ENCODE measurements around the gene LPIN2.
A peak's percentile ranks its signal among the peaks of the same experiment; 100 is the strongest.

LPIN2 gene

GRCh38 chr18:2982022-2982421, 30.9 kb downstream of the LPIN2 start:
- no peak for DNase-seq (ENCODE audit: low read depth in 2 of 2)

- no peak for DNase-seq (ENCODE audit: low read depth in 2 of 2)
Observed at GRCh38 chr18:2981212-2981728, 31.7 kb downstream of the LPIN2 start.

- DNase-seq (ENCODE audit: low read depth in 2 of 2): no peak
Observed at GRCh38 chr18:2979871-2980790, 32.8 kb downstream of the LPIN2 start.

GRCh38 chr18:2979129-2979528, 33.8 kb downstream of the LPIN2 start:
- DNase-seq (ENCODE audit: low read depth in 2 of 2): no peak

- no peak for DNase-seq (ENCODE audit: low read depth in 2 of 2)
Observed at GRCh38 chr18:2978661-2979106, 34.3 kb downstream of the LPIN2 start.

GRCh38 chr18:2978208-2978607, 34.7 kb downstream of the LPIN2 start:
- no peak for DNase-seq (ENCODE audit: low read depth in 2 of 2)

DNA sequence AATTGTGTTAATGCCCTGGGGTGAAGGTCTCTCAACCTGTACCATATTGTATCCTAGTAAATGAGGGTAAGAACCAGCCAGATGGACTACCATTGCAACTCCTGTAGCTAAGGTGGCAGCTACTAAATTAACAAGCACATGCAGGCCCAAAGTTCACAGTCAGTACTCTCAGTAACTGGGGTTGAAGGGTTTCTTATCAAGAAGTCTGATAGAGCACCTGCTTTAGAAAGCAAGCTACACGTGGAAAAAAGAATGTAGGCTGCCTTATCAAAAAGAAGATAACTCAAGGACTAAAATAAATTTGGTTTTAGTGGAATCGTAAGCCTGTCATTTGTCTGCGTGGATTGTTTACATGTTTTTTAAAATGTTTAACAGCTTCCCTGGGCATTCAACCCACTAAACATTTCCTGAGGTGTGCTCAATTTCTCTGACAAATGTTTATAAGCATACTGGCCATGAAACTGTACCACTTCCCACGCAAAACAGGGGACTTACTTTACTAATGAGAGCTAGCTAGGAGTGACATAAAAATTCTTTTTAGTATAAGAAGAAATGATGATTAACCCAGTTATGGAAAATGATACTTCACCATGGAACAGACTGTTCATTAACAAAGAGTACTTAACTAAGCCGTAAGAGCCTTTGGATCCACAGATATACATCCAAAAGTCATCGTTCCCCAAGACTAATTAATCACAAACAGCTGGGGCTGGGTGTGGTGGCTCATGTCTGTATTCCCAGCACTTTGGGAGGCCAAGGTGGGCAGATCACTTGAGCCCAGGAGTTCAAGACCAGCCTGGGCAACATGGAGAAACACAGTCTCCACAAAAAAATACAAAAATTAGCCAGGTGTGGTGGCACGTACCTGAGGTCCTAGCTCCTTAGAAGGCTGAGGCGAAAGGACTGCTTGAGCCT, 36.5 kb downstream of the LPIN2 start:
- DNase-seq (ENCODE audit: low read depth in 2 of 2): no peak

DNA sequence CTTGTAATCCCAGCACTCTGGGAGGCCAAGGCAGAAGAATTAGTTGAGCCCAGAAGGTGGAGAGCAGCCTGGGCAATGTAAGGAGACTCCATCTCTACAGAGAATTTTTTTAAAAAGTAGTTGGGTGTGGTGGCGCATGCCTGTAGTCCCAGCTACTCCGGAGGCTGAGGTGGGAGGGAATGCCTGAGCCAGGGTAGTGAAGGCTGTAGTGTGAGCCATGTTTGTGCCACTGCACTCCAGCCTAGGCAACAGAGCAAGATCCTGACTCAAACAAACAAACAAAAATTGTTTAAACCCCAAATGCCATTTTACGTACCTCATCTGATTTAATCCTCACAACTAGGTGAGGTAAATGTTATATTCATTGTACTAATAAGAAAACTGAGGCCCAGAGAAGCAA, 38.2 kb downstream of the LPIN2 start:
- no peak for DNase-seq (ENCODE audit: low read depth in 2 of 2)

DNA sequence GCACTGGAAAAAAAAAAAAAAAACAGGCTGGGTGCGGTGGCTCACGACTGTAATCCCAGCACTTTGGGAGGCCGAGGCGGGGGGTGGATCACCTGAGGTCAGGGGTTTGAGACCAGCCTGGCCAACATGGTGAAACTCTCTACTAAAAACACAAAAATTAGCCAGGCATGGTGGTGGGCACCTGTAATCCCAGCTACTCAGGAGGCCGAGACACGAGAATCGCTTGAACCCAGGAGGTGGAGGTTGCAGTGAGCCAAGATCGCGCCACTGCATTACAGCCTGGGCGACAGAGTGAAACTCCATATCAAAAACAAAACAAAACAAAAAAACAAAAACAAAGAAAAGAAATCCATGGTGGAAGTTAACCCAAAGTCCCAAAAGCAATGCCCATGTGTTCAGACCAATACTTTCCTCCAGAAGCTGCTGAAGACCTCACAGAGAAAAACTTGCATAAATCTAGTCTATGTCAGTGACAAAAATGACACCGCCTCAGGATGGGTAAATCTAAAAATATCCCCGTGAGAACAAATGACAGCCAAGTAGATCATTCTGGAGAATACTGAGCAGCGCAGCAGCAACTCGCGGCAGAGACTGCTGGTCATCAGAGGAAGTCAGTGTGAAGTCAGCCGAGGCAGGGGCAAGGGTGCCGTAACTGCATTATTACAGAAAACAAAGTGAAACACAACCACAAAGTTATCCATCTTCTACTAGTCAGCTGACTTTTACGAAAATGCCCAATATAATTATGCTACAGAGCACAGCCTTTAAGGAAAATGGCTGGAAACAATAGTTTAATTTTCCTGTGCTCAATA, 41.0 kb downstream of the LPIN2 start:
- DNase-seq (ENCODE audit: low read depth in 2 of 2): peak; percentile 41 to 57

GRCh38 chr18:2970772-2971659, 41.9 kb downstream of the LPIN2 start:
- no peak for DNase-seq (ENCODE audit: low read depth in 2 of 2)

GRCh38 chr18:2970344-2970743, 42.6 kb downstream of the LPIN2 start:
- no peak for DNase-seq (ENCODE audit: low read depth in 2 of 2)

DNA sequence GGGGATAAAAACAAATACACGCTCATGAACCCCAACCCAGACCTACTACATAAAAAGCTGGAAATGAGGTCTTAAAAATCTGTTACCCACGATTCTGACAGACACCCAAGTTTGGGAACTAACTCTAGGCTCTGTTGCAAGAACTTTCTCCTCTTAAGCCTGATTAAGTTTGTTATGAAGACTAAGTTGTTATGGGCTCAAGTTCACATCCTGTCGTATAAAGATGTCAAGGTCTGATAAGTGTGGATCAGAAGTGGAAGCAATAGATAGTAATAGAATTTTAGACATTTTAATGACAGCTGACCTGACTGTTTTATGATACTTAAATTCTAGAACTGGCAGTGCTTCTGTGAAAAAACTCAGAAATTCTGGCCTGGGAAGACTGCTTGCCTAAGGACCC, 43.2 kb downstream of the LPIN2 start:
- DNase-seq (ENCODE audit: low read depth in 2 of 2): no peak

DNA sequence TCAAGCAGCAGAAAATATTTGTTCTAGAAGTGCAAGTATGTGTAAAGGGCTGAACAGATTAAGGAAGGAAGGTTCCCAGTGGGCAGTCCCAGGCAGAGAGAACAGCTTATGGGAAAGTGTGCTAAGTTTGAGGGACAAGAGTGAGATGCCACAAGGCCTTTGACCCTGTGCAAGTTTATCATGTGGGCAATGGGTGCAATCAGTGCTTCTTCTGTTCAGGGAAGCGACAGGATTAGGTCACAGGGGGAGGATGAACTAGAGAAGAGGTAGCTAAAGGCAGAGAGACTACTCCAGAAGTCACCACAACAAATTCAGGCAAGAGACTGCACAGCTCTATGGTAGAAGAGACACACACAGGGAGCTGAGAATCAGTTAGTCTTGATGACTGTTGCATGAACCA, 44.3 kb downstream of the LPIN2 start:
- DNase-seq (ENCODE audit: low read depth in 2 of 2): no peak

- no peak for DNase-seq (ENCODE audit: low read depth in 2 of 2)
Observed at GRCh38 chr18:2967820-2968219, 45.1 kb downstream of the LPIN2 start.

GRCh38 chr18:2967357-2967756, 45.6 kb downstream of the LPIN2 start:
- DNase-seq (ENCODE audit: low read depth in 2 of 2): no peak

DNA sequence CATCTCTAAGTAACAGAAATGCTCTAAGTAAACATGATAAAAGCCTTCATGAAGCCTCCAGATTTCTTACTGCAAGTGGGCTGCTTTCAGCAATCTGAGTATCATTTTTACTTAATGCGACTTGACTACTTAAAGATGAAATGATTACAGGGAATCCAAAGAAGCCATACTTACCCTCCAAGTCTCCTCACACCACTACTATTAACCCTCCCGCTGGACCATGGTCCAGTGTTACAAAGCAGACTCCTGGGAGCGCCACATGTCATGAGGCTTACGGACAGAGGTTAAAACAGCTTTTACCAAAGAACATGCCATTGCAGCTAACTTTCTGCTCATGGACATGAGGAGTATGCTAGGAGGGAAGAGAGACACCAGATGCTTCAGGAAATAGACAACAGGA, 46.4 kb downstream of the LPIN2 start:
- no peak for DNase-seq (ENCODE audit: low read depth in 2 of 2)

DNA sequence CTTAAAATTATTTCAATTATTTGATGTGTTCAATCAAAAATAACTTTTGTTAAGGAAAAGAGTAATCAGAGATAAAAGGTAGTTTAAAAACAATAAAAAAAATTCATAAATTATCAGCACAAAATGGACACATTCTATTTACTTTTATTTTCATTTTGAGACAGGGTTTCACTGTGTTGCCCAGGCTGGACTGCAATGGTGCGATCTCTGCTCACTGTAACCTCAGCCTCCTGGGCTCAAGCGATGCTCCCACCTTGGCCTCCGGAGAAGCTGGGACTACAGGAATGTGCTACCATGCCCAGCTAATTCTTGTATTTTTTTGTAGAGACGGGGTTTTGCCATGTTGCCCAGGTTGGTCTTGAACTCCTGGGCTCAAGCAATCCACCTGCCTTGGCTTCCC, 47.1 kb downstream of the LPIN2 start:
- DNase-seq (ENCODE audit: low read depth in 2 of 2): no peak

GRCh38 chr18:2964361-2965010, 48.5 kb downstream of the LPIN2 start:
- no peak for DNase-seq (ENCODE audit: low read depth in 2 of 2)

Measured in activated CD8-positive, alpha-beta memory T cell treated with anti-CD3 and anti-CD28 coated beads for 4 hours (primary cell).